ENCODE measurements around the gene PHKA2.

DNA sequence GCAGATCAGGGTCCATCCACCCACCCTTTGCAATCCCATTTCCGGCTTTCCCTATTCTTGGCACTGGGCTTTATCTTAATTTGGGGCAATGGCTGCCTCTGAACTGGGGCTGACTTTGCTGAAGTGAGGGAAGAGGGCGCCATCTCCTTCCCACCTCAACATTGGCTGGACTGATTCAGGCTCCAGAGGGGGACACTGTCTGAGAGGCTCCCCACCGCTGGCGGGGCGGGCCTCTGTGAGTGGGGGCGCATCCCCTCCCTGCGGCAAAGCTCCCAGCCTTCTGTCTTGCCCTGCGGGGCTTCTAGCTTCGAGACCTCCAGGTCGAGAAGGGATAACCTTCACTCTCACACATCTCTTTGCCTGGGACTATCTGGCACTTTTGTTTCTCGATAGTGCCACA is 85.8 kb downstream of the PHKA2 start:
- TF ChIP-seq, protein P1, sequence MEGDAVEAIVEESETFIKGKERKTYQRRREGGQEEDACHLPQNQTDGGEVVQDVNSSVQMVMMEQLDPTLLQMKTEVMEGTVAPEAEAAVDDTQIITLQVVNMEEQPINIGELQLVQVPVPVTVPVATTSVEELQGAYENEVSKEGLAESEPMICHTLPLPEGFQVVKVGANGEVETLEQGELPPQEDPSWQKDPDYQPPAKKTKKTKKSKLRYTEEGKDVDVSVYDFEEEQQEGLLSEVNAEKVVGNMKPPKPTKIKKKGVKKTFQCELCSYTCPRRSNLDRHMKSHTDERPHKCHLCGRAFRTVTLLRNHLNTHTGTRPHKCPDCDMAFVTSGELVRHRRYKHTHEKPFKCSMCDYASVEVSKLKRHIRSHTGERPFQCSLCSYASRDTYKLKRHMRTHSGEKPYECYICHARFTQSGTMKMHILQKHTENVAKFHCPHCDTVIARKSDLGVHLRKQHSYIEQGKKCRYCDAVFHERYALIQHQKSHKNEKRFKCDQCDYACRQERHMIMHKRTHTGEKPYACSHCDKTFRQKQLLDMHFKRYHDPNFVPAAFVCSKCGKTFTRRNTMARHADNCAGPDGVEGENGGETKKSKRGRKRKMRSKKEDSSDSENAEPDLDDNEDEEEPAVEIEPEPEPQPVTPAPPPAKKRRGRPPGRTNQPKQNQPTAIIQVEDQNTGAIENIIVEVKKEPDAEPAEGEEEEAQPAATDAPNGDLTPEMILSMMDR (IDR thresholded peaks at IDR 0.05; ENCODE audit: low read depth, low read length): no peak
- TF ChIP-seq POLR2A (IDR thresholded peaks at IDR 0.05; ENCODE audit: extremely low read depth, insufficient read length): no peak

All from NB4 (cell line).